ENCODE data around the gene PTPRN2.

GRCh38 chr7:157800281-157800680 lies 787.3 kb downstream of the PTPRN2 start:
- TF ChIP-seq SP1 (IDR thresholded peaks at IDR 0.05), result no peak
- no peak for TF ChIP-seq SP1 (CRISPR knock-in tag; IDR thresholded peaks at IDR 0.05)
- TF ChIP-seq CTCF (CRISPR knock-in tag; IDR thresholded peaks at IDR 0.05), result no peak
- TF ChIP-seq CHCHD3 (CRISPR knock-in tag; IDR thresholded peaks at IDR 0.05), result no peak
- no peak for TF ChIP-seq ELK4 (CRISPR knock-in tag; IDR thresholded peaks at IDR 0.05; ENCODE audit: borderline replicate concordance)
- TF ChIP-seq CHD2 (IDR thresholded peaks at IDR 0.05; ENCODE audit: low read depth, low read length), result no peak
- no peak for TF ChIP-seq PATZ1 (CRISPR knock-in tag; IDR thresholded peaks at IDR 0.05)
- no peak for TF ChIP-seq NR1H2 (CRISPR knock-in tag; IDR thresholded peaks at IDR 0.05; ENCODE audit: borderline replicate concordance, low read depth)
- no peak for TF ChIP-seq KMT2B (CRISPR knock-in tag; IDR thresholded peaks at IDR 0.05)
- TF ChIP-seq MIER3 (CRISPR knock-in tag; IDR thresholded peaks at IDR 0.05; ENCODE audit: borderline replicate concordance), result no peak
- TF ChIP-seq ZNF740 (CRISPR knock-in tag; IDR thresholded peaks at IDR 0.05), result no peak
- no peak for TF ChIP-seq YY1 (IDR thresholded peaks at IDR 0.05; ENCODE audit: insufficient read depth, insufficient replicate concordance, low read depth, low read length)
- TF ChIP-seq ATRX (CRISPR knock-in tag; IDR thresholded peaks at IDR 0.05; ENCODE audit: borderline replicate concordance), result no peak
- no peak for TF ChIP-seq ZNF350 (CRISPR knock-in tag; IDR thresholded peaks at IDR 0.05; ENCODE audit: borderline replicate concordance, low read depth)
